GM12873 (cell line): ENCODE data around the gene FALEC.

Experiments
- TF ChIP-seq, protein P1 (sequence below): IDR thresholded peaks from 2 replicates; pipeline ENCODE4 v1.5.1; 2012; ENCODE audit warnings: low read depth, mild to moderate bottlenecking, moderate library complexity, low read length, control low read depth; ENCODE audit not compliant: insufficient read depth; ENCODE audit errors: missing control alignments

Gene FALEC

DNA sequence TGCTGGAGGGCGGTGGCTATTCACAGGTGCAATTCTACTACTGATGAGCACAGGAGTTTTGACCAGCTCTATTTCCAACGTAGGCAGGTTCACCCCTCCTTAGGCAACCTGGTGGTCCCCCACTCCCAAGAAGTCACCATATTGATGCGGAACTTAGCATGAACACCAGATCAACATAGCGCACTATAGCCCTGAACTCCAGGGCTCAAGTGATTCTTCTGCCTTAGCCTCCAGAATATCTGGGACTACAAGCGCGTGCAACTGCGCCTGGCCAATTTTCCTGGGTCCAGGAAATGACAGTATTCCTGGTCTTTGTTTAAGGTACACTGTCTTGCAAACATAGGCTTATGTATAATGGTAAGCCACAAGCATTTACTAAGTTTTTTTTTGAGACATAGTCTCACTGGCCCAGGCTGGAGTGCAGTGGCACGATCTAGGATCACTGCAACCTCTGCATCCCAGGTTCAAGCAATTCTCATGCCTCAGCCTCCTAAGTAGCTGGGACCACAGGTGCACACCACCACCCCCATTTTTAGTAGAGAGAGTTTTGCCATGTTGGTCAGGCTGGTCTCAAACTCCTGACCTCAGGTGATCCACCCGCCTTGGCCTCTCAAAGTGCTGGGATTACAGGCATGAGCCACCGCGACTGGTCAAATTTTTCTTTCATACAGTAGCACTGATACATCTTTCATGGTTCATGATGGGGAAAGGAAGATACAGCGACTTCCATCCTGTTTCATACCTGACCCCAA lies 51.2 kb downstream of the FALEC start:
- TF ChIP-seq, protein P1, sequence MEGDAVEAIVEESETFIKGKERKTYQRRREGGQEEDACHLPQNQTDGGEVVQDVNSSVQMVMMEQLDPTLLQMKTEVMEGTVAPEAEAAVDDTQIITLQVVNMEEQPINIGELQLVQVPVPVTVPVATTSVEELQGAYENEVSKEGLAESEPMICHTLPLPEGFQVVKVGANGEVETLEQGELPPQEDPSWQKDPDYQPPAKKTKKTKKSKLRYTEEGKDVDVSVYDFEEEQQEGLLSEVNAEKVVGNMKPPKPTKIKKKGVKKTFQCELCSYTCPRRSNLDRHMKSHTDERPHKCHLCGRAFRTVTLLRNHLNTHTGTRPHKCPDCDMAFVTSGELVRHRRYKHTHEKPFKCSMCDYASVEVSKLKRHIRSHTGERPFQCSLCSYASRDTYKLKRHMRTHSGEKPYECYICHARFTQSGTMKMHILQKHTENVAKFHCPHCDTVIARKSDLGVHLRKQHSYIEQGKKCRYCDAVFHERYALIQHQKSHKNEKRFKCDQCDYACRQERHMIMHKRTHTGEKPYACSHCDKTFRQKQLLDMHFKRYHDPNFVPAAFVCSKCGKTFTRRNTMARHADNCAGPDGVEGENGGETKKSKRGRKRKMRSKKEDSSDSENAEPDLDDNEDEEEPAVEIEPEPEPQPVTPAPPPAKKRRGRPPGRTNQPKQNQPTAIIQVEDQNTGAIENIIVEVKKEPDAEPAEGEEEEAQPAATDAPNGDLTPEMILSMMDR, result no peak

DNA sequence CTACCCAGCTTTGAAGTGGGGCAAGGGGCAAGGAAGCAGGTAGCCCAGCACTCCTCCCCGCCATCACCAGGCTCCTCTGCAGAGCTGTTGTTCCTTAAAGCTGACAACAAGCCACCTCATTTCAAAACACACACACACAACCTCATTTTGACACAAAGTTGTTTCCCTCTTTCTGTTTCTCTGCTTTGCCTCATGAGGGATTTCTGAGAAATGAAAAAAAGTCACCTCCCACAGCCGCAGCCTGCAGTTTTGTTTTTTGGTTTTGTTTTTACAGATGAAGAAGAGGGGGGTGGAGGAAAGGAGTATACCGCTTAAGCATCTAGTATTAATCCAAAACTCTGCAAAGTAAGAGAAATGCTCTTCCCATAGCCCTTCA lies 51.8 kb downstream of the FALEC start:
- TF ChIP-seq, protein P1, result no peak

DNA sequence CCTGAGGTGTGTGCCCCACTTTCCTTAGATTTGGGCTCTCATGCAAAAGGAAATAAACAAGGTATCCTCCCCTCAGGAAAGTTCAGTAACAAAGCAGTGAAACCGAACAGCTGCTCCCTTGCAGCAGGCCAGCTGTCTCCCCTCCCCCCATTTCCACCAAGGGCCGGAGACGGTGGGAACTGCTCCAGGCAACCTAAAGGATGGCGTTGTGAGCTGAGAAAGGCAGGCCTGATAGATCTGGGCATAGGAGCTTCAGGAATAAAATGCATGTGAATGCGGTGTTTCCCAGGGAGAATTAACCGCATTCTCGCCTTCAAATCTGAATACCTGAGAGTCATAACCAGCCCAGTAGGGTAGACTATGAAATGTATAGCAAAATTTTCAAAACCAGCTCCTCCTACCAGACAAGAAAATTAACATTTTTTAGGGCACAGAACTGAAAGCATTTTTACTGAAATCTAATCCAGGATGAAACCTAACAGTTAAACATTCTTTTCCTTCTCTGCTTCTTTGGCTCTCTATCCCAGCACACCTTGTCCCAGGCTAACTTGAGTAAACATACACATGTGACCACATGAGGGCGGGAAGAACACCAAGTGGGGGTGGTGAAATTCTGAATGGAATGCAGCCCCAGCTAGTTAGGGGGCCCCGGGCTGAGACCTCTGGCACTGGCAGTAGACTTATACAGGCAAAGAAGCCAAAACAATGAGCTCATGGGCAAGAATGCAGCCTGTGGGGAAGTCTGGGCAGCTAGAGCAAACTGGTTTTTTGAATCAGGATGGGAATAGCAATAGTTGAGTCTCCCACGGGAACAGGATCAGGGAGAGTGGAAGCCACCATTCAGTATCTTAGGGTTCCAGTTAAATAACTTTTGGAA lies 52.4 kb downstream of the FALEC start:
- TF ChIP-seq, protein P1, result no peak

DNA sequence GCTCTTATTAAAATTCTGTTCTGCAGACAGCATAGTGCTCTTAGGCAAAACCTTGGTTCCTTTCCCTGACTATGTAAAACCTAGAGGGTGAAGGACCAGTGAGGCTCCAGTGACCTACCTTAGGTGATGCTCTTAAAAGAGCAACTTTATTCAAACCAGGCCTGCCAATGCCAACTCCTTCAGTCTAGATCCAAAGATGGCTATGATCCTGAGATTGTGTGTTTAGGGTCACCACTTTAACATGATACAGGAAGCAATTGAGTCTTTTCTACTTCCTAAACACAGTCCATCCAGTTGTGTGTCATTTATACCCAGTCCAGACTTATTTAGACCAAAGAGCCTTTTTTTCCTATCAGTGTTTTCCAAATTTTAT lies 53.0 kb downstream of the FALEC start:
- TF ChIP-seq, protein P1, result no peak

DNA sequence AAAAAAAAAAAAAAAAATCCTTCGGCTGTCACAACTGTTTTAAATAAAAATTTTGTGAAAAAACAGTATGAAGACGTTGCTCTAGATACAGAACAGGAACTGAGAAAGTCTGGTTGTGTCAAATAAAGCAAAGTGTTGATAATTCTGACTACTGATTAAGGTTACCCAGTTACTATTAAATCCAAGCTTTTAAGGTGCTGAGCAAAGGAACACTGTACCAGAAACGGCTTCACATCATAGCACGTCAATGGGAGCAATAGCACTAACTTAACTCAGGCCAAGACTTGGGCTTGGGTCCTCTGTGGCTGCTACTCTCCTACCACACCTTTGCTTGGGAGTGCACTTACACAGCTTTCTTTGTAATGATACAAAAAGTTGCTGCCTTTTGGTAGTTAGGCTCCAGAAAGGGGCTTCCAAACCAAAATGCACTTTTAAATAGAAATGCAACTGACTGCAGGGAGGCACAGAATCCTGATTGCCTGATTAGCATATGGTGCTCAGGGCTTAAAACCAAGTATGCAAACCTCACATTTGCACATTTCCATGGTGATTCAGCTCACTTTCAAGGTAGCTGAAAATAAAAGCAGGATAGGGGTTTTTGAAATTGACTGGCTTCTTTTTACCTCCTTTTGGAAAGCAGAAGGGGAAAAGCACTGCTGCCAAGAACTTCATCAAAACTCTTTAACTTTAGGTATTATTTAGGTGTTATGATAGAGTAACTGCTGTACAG lies 57.5 kb downstream of the FALEC start:
- TF ChIP-seq, protein P1, result no peak

DNA sequence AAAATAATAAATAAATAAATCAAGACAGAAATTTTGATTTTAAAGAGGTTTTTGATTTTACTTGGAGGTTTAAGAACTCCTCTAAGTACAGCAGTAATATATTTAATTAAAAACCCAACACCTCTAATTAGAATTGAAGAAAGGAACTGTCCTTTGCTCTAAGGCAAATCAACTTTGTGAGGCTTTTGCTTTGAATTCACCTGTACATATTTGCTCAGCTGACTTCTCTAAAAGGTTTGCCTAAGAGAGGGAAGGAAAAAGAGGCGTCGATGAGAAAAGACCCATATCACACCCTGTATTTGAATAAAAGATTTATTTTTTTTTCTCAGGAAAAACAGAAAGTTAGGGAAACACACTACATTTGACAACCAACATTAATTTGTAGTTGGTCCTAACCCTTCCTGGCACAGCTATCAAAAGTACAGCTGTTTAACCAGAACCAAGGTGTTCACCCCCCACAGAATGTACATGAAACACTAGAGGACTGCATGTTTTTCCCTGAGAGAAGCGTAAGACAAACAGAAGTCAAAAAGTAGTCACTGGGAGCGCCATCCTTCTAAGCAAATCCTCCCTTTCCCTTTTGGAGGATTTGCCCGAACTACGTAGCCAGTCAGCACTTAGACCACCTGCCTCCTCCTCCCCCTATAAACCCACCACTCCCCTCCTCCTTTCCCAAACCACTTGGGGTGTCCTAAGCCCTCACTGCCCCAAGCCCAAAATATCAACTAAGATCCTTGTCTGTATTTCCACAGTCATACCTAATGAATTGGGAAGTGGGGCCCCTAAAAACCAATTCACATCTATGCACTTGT lies 58.9 kb downstream of the FALEC start:
- TF ChIP-seq, protein P1, result no peak
